Panc1 (cell line): ENCODE data around the gene PIP4K2A. TPM values are rescaled to one million over a fixed set of nuclear protein-coding genes. Genes with fewer than 3 reads are reported as not detected.

Experiments used
- ATAC-seq: fragments of 200-7000 bp; cut with Tn5 transposase; 2 replicates; pipeline ENCODE4 v1.9.1; 2020; ENCODE audit warnings: mild to moderate bottlenecking, moderate library complexity
- BruUV-seq: library from RNA; stranded (reverse); fragments of 400-500 nt; replicated peaks from 2 replicates; lab custom pipeline; 2021; lab: Mats Ljungman, UMichigan
- CTCF ChIA-PET: fragments of 300-600 bp; sonication (Branson Sonifier 250); formaldehyde crosslinking; loops from one replicate; lab custom pipeline; 2022; ENCODE audit warnings: antibody characterized with exemption; lab: Charles Lee
- POLR2A ChIA-PET: fragments of 300-600 bp; sonication (Branson Sonifier 250); formaldehyde crosslinking; loops from one replicate; lab custom pipeline; 2022; ENCODE audit warnings: antibody characterized with exemption; lab: Charles Lee
- DNase-seq: peaks from one replicate; pipeline ENCODE4 v3.0.0-alpha.2; 2010; ENCODE audit warnings: low read depth, low spot score
- H3K27ac ChIP-seq: 2 replicates; pipeline ENCODE4 v1.5.1; 2011; ENCODE audit warnings: mild to moderate bottlenecking, low read length, inconsistent platforms
- H3K27me3 ChIP-seq: fragments of 200-500 bp; sonication (Bioruptor generic); 2 replicates; pipeline ENCODE4 v1.6.0; 2014; ENCODE audit warnings: low read length, inconsistent platforms; ENCODE audit not compliant: control insufficient read depth, insufficient read depth
- H3K36me3 ChIP-seq: fragments of 200-500 bp; sonication (Bioruptor generic); 2 replicates; pipeline ENCODE4 v1.5.1; 2014; ENCODE audit warnings: inconsistent platforms, mild to moderate bottlenecking, low read length, moderate library complexity; ENCODE audit not compliant: control insufficient read depth, insufficient read depth
- H3K4me1 ChIP-seq: 2 replicates; pipeline ENCODE4 v1.5.1; 2011; ENCODE audit warnings: inconsistent platforms, mild to moderate bottlenecking, low read length, moderate library complexity; ENCODE audit not compliant: control insufficient read depth, insufficient read depth
- H3K4me3 ChIP-seq, 2 experiments: 2 replicates each; pipeline ENCODE4 v1.5.1; 2011 to 2012; ENCODE audit warnings: low read depth in 2 of 2, low read length in 2 of 2, mild to moderate bottlenecking in 2 of 2, inconsistent platforms in 1 of 2, moderate library complexity in 1 of 2
- H3K9me3 ChIP-seq: fragments of 200-500 bp; sonication (Bioruptor generic); 2 replicates; pipeline ENCODE4 v1.5.1; 2014; ENCODE audit warnings: low read depth, mild to moderate bottlenecking, inconsistent platforms, low read length, moderate library complexity; ENCODE audit not compliant: control insufficient read depth, insufficient read depth
- POLR2AphosphoS5 ChIP-seq: IDR thresholded peaks from 2 replicates; pipeline ENCODE4 v1.6.1; 2012; ENCODE audit warnings: mild to moderate bottlenecking, low read depth, low read length, moderate library complexity
- REST ChIP-seq, 2 experiments: IDR thresholded peaks; 2 replicates each; pipeline ENCODE4 v1.6.1; 2011 to 2012; ENCODE audit warnings: low read depth in 2 of 2, control low read depth in 1 of 2, low read length in 1 of 2, mild to moderate bottlenecking in 1 of 2, moderate library complexity in 1 of 2; ENCODE audit not compliant: insufficient read depth in 1 of 2
- SIN3A ChIP-seq: IDR thresholded peaks from 2 replicates; pipeline ENCODE4 v1.6.1; 2012; ENCODE audit warnings: low read depth, mild to moderate bottlenecking, low read length, moderate library complexity, borderline replicate concordance; ENCODE audit not compliant: insufficient read depth
- TCF7L2 ChIP-seq: IDR thresholded peaks from 2 replicates; pipeline ENCODE4 v1.6.1; 2011; ENCODE audit warnings: mild to moderate bottlenecking, low read depth, low read length, inconsistent platforms
- in situ Hi-C: cut with HindIII; loops from 2 replicates; pipeline ENCODE4 v1.10.0; 2016; ENCODE audit warnings: low sequenced_read_pairs, low pct_unique_long_range_greater_than_20kb
- intact Hi-C: fragments of 100-400 bp; cut with micrococcal nuclease; formaldehyde crosslinking; loops from one replicate; pipeline ENCODE4 v1.10.0; 2022; ENCODE audit not compliant: unreplicated experiment
- total RNA-seq: library from RNA; stranded (reverse); gene quantifications from one replicate; pipeline ENCODE4 v1.2.1, GENCODE V29; 2021; ENCODE audit not compliant: unreplicated experiment
- TF ChIP-seq, protein P1 (sequence below): fragments of 450-650 bp; IDR thresholded peaks from 2 replicates; pipeline ENCODE4 v1.5.1; 2017; ENCODE audit warnings: mild to moderate bottlenecking

Gene PIP4K2A
- total RNA-seq, 1 experiment from 2014 or later: 25.2 TPM

DNA sequence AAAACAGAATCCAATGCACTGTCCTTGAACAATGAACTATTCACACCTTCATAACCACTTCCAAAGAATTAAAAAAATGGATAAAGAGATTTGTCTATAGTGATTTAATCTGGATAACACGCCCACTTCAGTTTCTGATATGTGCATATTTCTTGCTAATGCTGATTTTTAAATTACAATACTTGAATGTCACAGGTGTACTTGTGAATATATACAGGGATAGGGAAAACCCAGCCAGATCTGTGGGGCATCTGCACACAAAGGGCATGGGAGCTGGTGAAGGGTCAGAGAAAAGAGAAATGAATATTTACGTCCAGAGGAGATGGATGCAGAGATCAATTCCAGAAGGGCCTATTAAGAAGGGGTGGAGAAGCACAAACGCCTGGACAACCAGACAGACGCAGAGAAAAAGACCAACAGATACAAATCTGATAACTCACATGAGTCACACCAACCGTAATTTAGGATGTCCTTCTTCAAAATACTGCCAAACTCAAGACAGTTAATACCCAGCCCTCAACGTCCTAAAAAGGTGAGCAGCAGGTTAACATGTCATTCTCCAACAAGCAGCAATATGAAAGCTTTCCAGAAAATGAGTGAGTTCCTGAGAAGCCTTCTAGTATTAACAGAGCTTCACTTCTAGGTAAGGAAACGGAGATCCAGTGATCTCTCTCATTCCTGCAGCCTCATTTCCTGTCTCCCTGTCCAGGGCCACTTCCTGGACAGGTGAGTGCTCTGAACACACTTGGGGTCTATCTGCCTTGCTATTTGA is 41.9 kb downstream of the PIP4K2A start:
- H3K4me1 ChIP-seq: peaks cover 33% of the 10 kb centered on the region

GRCh38 chr10:22670788-22671187 is 43.6 kb downstream of the PIP4K2A start:
- TF ChIP-seq TCF7L2 (no peak), REST (IDR thresholded peaks at IDR 0.05; ENCODE audit: insufficient read depth in 1 of 2, low read depth in 2 of 2, low read length in 1 of 2) (no peak), POLR2AphosphoS5 (no peak), SIN3A (no peak)
- TF ChIP-seq, protein P1, sequence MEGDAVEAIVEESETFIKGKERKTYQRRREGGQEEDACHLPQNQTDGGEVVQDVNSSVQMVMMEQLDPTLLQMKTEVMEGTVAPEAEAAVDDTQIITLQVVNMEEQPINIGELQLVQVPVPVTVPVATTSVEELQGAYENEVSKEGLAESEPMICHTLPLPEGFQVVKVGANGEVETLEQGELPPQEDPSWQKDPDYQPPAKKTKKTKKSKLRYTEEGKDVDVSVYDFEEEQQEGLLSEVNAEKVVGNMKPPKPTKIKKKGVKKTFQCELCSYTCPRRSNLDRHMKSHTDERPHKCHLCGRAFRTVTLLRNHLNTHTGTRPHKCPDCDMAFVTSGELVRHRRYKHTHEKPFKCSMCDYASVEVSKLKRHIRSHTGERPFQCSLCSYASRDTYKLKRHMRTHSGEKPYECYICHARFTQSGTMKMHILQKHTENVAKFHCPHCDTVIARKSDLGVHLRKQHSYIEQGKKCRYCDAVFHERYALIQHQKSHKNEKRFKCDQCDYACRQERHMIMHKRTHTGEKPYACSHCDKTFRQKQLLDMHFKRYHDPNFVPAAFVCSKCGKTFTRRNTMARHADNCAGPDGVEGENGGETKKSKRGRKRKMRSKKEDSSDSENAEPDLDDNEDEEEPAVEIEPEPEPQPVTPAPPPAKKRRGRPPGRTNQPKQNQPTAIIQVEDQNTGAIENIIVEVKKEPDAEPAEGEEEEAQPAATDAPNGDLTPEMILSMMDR: no peak
- intact Hi-C loops: no loop called here
- CTCF ChIA-PET: no interaction called here
- H3K27ac ChIP-seq: no peak overlapping the region
- no peak overlapping the region for H3K4me3 ChIP-seq
- H3K9me3 ChIP-seq: no peaks in the 10 kb centered on the region
- H3K4me1 ChIP-seq: peaks cover 34% of the 10 kb centered on the region
- ATAC-seq (no peak), DNase-seq (no peak)
- in situ Hi-C loops: no loop called here
- H3K27me3 ChIP-seq: no peaks in the 10 kb centered on the region
- H3K36me3 ChIP-seq: no peaks in the 10 kb centered on the region
- BruUV-seq: no TSS peak
- POLR2A ChIA-PET: no interaction called here

More for the DNA sequence above, 41.9 kb downstream of the PIP4K2A start:
- no peak for DNase-seq
- Histone ChIP-seq H3K36me3 (no peaks in the 10 kb centered on the region), H3K27me3 (no peaks in the 10 kb centered on the region), H3K9me3 (no peaks in the 10 kb centered on the region), H3K4me3 (no peak overlapping the region), H3K27ac (0 out of 2 replicates have a peak overlapping the region, but pooled peaks have one; percentile 23)
- no TSS peak for BruUV-seq
- ChIA-PET POLR2A (no interaction called here), CTCF (no interaction called here)
- no peak for TF ChIP-seq TCF7L2
- no peak for TF ChIP-seq SIN3A
- TF ChIP-seq, protein P1: no peak
- TF ChIP-seq POLR2AphosphoS5: no peak
- no peak for TF ChIP-seq REST (IDR thresholded peaks at IDR 0.05; ENCODE audit: insufficient read depth in 1 of 2, low read depth in 2 of 2, low read length in 1 of 2)
- ATAC-seq: no peak
- intact Hi-C loops: no loop called here
- in situ Hi-C loops: no loop called here
